KG1 (cell line): Measurements from ENCODE around the gene PDS5A.
"Not testable (repeated sequence)": the region's sequence is repeated elsewhere in the genome, so short reads cannot be mapped to it uniquely, and the experiment has no call there.

Source experiments
- DNase-seq: peaks from one replicate; lab custom pipeline; 2025; lab: John Stamatoyannopoulos, UW

Gene PDS5A

DNA sequence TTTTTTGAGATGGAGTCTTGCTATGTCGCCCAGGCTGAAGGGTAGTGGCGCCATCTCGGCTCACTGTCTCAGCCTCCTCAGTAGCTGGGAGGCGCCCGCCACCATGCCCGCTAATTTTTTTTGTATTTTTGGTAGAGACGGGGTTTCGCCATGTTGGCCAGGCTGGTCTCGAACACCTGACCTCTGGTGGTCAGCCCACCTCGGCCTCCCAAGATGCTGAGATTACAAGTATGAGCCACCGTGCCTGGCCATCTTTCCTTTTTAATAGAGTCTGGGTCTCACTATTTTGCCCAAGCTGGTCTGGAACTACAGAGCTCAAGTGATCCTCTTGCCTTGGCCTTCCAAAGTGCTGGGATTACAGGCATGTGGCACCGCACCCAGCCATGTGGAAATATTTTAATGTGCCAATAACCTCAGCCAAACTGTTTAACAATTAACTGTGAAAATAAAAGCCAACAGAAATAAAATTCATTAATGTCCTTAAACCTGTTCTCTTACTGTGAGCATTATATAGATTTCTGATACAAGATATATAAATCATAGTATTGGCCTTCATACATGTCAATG is 16.3 kb downstream of the PDS5A start:
- no peak for DNase-seq

- DNase-seq, result no peak
These were observed 26.7 kb downstream of the PDS5A start for GRCh38 chr4:39950861-39951481.

- DNase-seq, result no peak
These were observed 29.7 kb downstream of the PDS5A start for GRCh38 chr4:39947963-39948362.

DNA sequence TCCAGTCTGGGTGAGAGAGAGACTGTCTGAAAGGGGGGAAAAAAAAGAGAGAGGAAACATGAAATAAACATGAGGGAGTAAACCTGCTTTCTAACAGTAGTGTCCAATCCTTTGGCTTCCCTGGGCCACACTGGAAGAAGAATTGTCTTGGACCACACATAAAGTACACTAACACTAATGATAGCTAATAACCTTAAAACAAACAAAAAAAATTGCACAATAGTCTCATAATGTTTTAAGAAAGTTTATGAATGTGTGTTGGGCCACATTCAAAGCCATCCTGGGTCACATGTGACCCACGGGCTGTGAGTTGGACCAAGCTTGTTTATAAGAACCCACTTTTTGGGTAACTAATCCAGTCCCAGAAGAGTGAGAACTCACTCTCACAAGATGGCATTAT is 30.3 kb downstream of the PDS5A start:
- DNase-seq, result no peak

GRCh38 chr4:39944245-39944644 is 33.5 kb downstream of the PDS5A start:
- not testable (repeated sequence) for DNase-seq

DNA sequence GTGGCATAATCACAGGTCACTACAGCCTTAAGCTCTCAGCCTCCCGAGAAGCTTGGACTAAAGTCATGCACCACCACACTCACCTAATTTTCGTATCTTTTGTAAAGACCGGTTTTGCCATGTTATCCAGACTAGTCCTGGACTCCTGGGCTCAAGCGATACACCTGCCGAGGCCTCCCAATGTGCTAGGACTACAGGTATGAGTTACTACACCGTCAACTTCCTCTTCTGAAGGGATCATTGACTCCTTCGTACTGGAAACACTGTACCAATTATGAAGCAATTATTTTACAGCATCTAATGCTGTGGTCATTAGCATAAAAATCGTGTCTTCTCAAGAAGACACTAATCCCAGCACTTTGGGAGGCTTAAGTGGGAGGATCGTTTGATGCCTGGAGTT is 35.2 kb downstream of the PDS5A start:
- DNase-seq, result no peak

DNA sequence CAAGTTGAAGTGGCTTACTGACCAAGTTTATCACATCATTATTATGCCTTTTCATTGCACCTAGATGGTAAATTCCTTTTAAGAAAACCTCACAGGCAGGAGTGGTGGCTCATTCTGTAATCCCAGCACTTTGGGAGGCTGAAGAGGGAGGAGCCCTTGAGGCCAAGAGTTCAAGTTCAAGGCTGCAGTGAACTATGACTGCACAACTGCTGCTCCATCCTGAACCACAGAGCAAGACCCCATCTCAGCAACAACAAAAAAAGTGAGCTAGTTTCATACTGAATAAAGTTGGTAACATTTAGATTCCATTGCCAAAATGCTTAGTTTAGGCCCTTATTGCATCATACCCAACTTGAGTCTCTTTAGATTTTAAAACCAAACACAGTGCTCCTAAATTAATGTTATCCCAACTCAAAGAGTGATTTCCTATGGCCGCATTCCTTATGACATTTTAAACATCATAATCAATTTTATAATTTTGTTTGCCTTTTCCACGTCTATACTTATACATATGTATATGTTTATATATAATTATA is 36.0 kb downstream of the PDS5A start:
- no peak for DNase-seq

GRCh38 chr4:39937683-39938268 is 39.9 kb downstream of the PDS5A start:
- no peak for DNase-seq

- DNase-seq, result no peak
These were observed 40.9 kb downstream of the PDS5A start for GRCh38 chr4:39936565-39937418.

DNA sequence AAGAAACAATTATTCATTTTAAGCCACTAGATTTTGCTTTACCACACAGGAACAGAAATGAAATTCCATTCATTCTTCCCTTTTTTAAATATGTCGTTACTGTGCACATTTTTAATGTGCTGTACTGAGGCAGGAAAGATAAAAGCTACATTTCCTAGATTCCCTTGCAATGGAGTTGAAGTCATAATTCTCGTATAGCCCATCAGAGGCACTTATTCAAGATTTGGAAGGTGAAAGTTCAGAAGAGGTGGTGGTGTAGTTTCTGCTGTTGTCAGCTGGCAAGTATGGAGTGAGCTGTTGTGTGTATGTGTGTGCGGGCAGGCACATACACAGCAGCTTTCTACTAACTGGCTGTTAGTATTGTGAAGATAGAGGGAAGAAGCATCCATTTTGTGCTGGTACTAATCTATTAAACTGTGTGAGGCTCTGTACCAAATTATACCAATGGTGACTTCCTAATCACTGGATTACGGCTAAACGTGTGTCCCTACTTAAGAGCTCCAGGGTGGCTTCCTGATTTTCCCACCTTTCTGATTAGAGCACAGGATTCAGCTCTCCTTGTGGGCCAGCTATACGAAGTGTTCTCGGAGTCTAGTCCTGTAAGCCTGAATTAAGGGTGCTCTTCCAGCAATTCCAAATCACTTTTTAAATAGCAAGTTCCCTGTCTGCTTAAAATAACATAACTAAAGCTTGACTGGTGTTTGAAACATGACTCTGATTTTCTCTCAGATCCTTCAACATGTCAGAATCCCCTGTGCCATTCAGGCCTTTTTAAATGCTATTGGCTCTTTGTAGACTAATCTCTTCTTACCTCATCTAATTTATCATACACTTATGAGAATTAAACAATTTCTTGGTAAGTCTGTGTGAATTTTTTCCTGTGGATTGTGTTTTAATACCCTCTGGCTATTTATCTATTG is 43.8 kb downstream of the PDS5A start:
- no peak for DNase-seq

GRCh38 chr4:39932776-39933402 is 44.8 kb downstream of the PDS5A start:
- no peak for DNase-seq

- no peak for DNase-seq
These were observed 46.2 kb downstream of the PDS5A start for GRCh38 chr4:39931441-39931901.

DNA sequence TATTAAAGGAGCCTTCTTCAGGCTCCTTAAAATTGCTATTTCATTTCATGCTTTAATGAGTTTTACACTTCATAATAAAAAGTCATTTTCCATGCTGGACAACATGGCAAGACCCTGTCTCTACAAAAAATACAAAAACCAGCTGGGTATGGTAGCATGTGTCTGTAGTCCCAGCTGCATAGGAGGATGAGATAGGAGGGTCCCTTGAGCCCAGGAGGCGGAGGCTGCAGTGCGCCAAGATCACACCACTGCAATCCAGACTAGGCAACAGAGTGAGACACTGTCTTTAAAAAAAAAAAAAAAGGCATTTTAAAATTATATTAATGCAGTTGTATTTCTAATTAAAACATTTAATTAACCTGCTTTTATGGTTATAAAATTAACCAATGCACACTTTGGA is 49.2 kb downstream of the PDS5A start:
- DNase-seq, result no peak

GRCh38 chr4:39924014-39924413 is 53.7 kb downstream of the PDS5A start:
- no peak for DNase-seq

GRCh38 chr4:39922399-39922798 is 55.3 kb downstream of the PDS5A start:
- no peak for DNase-seq

DNA sequence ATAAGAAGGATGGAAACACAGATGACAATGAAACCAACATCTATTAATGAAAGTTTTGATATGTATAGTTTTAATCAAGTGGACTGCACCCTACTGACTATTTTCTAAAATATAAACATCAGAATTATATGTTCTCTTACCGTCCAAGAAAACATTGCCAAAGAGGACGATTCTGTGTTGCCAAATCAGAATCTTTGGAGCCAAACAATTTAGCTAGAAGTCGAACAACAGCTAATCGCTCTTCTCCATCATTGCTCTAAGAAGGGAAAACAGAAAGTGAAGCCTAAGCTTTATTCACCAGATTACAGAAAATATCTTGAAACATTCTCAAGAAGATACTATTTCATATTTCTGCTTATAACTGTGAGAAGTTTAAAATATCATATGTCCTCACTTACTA is 64.2 kb downstream of the PDS5A start:
- DNase-seq, result no peak

GRCh38 chr4:39910064-39910463 is 67.6 kb downstream of the PDS5A start:
- DNase-seq, result no peak

DNA sequence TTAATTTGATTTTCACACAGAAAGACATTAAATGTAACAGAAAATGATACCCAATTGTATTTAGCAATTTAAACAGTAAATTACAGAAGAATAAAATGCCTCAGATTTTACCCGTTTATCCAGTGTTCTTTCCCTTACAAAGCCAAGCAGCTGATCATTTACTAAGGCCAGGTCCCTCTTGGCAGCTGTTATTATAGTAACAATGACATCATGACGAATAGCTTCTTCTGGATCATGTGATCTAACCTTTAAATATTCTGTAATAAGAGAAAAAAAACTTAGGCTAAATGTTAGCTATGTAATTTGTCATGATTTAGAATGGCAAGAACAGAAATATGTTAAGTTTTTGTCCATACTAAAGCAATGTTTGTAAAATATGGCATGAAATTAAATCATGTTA is 69.4 kb downstream of the PDS5A start:
- no peak for DNase-seq

- no peak for DNase-seq
These were observed 72.1 kb downstream of the PDS5A start for GRCh38 chr4:39905656-39906055.

- not testable (repeated sequence) for DNase-seq
These were observed 72.7 kb downstream of the PDS5A start for GRCh38 chr4:39905019-39905418.

DNA sequence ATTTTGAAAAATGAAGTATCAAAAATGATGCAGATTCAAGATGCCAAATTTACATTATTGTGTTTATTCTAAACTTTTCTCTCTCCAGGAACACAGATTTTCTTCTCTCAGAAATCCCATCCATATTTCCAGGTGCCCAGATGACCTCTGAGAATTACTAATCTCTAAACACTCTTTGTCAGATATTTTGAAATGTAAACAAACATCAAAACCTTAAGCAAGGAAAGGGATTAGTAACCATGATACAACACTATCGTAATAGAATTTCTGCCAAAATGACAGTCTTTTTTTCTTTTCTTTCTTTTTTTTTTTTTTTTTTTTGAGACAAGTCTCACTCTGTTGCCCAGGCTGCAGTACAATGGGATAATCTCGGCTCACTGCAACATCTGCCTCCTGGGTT is 76.7 kb downstream of the PDS5A start:
- no peak for DNase-seq
